Neural progenitor cell (in vitro differentiated cells): ENCODE measurements around the gene IL17C. TPM values are rescaled to one million over a fixed set of nuclear protein-coding genes. Genes with fewer than 3 reads are reported as not detected.

Experiments used
- DNase-seq: peaks from one replicate; pipeline ENCODE4 v3.0.0-alpha.2; 2016; ENCODE audit warnings: low spot score
- H2AFZ ChIP-seq: fragments of 200-600 bp; sonication (generic); replicated peaks from 2 replicates; pipeline ENCODE4 v1.6.1; 2016; ENCODE audit warnings: antibody characterized with exemption
- H3F3A ChIP-seq: fragments of 200-600 bp; sonication (generic); 2 replicates; pipeline ENCODE4 v1.6.1; 2016; ENCODE audit warnings: antibody characterized with exemption, low read depth
- H3K27ac ChIP-seq: fragments of 200-600 bp; sonication (generic); 2 replicates; pipeline ENCODE4 v1.5.1; 2016; ENCODE audit warnings: mild to moderate bottlenecking
- H3K27me3 ChIP-seq: fragments of 200-600 bp; sonication (generic); 2 replicates; pipeline ENCODE4 v1.6.1; 2016; ENCODE audit warnings: mild to moderate bottlenecking, moderate library complexity
- H3K36me3 ChIP-seq: fragments of 200-600 bp; sonication (generic); 2 replicates; pipeline ENCODE4 v1.5.1; 2016
- H3K4me1 ChIP-seq: fragments of 200-600 bp; sonication (generic); 2 replicates; pipeline ENCODE4 v1.6.1; 2016; ENCODE audit warnings: mixed run types
- H3K4me2 ChIP-seq: fragments of 200-600 bp; sonication (generic); 2 replicates; pipeline ENCODE4 v1.6.1; 2016
- H3K4me3 ChIP-seq: fragments of 200-600 bp; sonication (generic); 2 replicates; pipeline ENCODE4 v1.5.1; 2016
- H3K79me2 ChIP-seq: fragments of 200-600 bp; sonication (generic); 2 replicates; pipeline ENCODE4 v1.6.1; 2016; ENCODE audit warnings: low read depth
- H3K9ac ChIP-seq: fragments of 200-600 bp; sonication (generic); 2 replicates; pipeline ENCODE4 v1.6.1; 2016
- H3K9me3 ChIP-seq: fragments of 200-600 bp; sonication (generic); 2 replicates; pipeline ENCODE4 v1.5.1; 2016; ENCODE audit warnings: low read depth
- H4K20me1 ChIP-seq: fragments of 200-600 bp; sonication (generic); 2 replicates; pipeline ENCODE4 v1.6.1; 2016; ENCODE audit warnings: low read depth
- H3K27ac Mint-ChIP-seq: 3 replicates; pipeline ENCODE4 v1.8.0; 2021; ENCODE audit warnings: mixed read lengths
- H3K27me3 Mint-ChIP-seq: 2 replicates; pipeline ENCODE4 v1.8.0; 2022; ENCODE audit warnings: low read depth, mild to moderate bottlenecking, inconsistent platforms, moderate library complexity, mixed read lengths; ENCODE audit not compliant: insufficient read depth
- H3K36me3 Mint-ChIP-seq: 3 replicates; pipeline ENCODE4 v1.8.0; 2021; ENCODE audit warnings: mixed read lengths
- H3K4me1 Mint-ChIP-seq: 3 replicates; pipeline ENCODE4 v1.8.0; 2021; ENCODE audit warnings: mixed read lengths
- H3K4me3 Mint-ChIP-seq: 3 replicates; pipeline ENCODE4 v1.8.0; 2021; ENCODE audit warnings: mild to moderate bottlenecking, moderate library complexity, mixed read lengths
- H3K9me3 Mint-ChIP-seq: 3 replicates; pipeline ENCODE4 v1.8.0; 2020; ENCODE audit warnings: mixed read lengths
- CTCF ChIP-seq: fragments of 200-600 bp; sonication (generic); IDR thresholded peaks from 2 replicates; pipeline ENCODE4 v1.5.1; 2017; ENCODE audit warnings: antibody characterized with exemption, mild to moderate bottlenecking
- EZH2 ChIP-seq: fragments of 200-600 bp; sonication (generic); IDR thresholded peaks from 2 replicates; pipeline ENCODE4 v1.6.1; 2017; ENCODE audit warnings: antibody characterized with exemption, mild to moderate bottlenecking, moderate library complexity
- EZH2phosphoT487 ChIP-seq: fragments of 200-600 bp; sonication (generic); IDR thresholded peaks from 2 replicates; pipeline ENCODE4 v1.6.1; 2017; ENCODE audit warnings: antibody characterized with exemption
- total RNA-seq: library from RNA; depleted of rRNA; stranded (reverse); fragments of >200 nt; gene quantifications from 2 replicates; pipeline ENCODE4 v1.2.3, GENCODE V29; 2015; ENCODE audit warnings: low replicate concordance

The IL17C gene
- total RNA-seq, 1 donor from 2014 or later, result not detected

- no peaks in the 10 kb centered on the region for H3K9me3 Mint-ChIP-seq
- Histone ChIP-seq H3F3A (no peaks in the 10 kb centered on the region), H3K4me2 (no peak overlapping the region), H3K36me3 (no peaks in the 10 kb centered on the region), H3K9ac (no peak overlapping the region), H2AFZ (no peak overlapping the region), H3K79me2 (peaks cover 32% of the 10 kb centered on the region), H3K4me3 (no peak overlapping the region), H3K27ac (peak overlapping the region; percentile 46), H3K4me1 (no peaks in the 10 kb centered on the region), H3K9me3 (no peaks in the 10 kb centered on the region), H3K27me3 (no peaks in the 10 kb centered on the region), H4K20me1 (peaks cover 60% of the 10 kb centered on the region)
- H3K27me3 Mint-ChIP-seq, result peaks cover 2% of the 10 kb centered on the region
- H3K36me3 Mint-ChIP-seq, result peaks cover 11% of the 10 kb centered on the region
- H3K27ac Mint-ChIP-seq, result peak overlapping the region; percentile 25
- H3K4me3 Mint-ChIP-seq, result no peak overlapping the region
- H3K4me1 Mint-ChIP-seq, result peaks cover 11% of the 10 kb centered on the region
- TF ChIP-seq CTCF (no peak), EZH2phosphoT487 (no peak), EZH2 (no peak)
- no peak for DNase-seq
Measured at GRCh38 chr16:88618182-88618955, 20.0 kb upstream of the IL17C start.

- peak overlapping the region; percentile 46 for H3K27ac ChIP-seq
- no peak for TF ChIP-seq EZH2phosphoT487
- no peak for TF ChIP-seq EZH2
- TF ChIP-seq CTCF, result no peak
- Mint-ChIP-seq H3K4me1 (peaks cover 11% of the 10 kb centered on the region), H3K9me3 (no peaks in the 10 kb centered on the region), H3K4me3 (no peak overlapping the region), H3K36me3 (peaks cover 12% of the 10 kb centered on the region), H3K27me3 (peaks cover 2% of the 10 kb centered on the region), H3K27ac (peak overlapping the region; percentile 25)
- no peaks in the 10 kb centered on the region for H3K36me3 ChIP-seq
- H2AFZ ChIP-seq, result no peak overlapping the region
- no peak overlapping the region for H3K4me3 ChIP-seq
- no peaks in the 10 kb centered on the region for H3F3A ChIP-seq
- no peaks in the 10 kb centered on the region for H3K4me1 ChIP-seq
- no peak overlapping the region for H3K9ac ChIP-seq
- H3K27me3 ChIP-seq, result no peaks in the 10 kb centered on the region
- DNase-seq, result no peak
- no peak overlapping the region for H3K4me2 ChIP-seq
- peaks cover 53% of the 10 kb centered on the region for H4K20me1 ChIP-seq
- H3K79me2 ChIP-seq, result peaks cover 25% of the 10 kb centered on the region
- H3K9me3 ChIP-seq, result no peaks in the 10 kb centered on the region
Measured at GRCh38 chr16:88618956-88619667, 19.3 kb upstream of the IL17C start.

GRCh38 chr16:88619859-88620815 is 18.2 kb upstream of the IL17C start:
- H3K4me3 Mint-ChIP-seq, result no peak overlapping the region
- Histone ChIP-seq H3K36me3 (no peaks in the 10 kb centered on the region), H3K79me2 (peaks cover 20% of the 10 kb centered on the region), H2AFZ (no peak overlapping the region), H3F3A (no peaks in the 10 kb centered on the region), H3K4me3 (no peak overlapping the region), H3K9ac (no peak overlapping the region), H3K4me1 (no peaks in the 10 kb centered on the region), H3K9me3 (no peaks in the 10 kb centered on the region), H3K27ac (no peak overlapping the region), H3K4me2 (no peak overlapping the region), H4K20me1 (peaks cover 44% of the 10 kb centered on the region), H3K27me3 (no peaks in the 10 kb centered on the region)
- peaks cover 2% of the 10 kb centered on the region for H3K27me3 Mint-ChIP-seq
- peaks cover 12% of the 10 kb centered on the region for H3K36me3 Mint-ChIP-seq
- TF ChIP-seq EZH2, result no peak
- TF ChIP-seq CTCF, result no peak
- TF ChIP-seq EZH2phosphoT487, result no peak
- H3K4me1 Mint-ChIP-seq, result peaks cover 11% of the 10 kb centered on the region
- no peak for DNase-seq
- H3K27ac Mint-ChIP-seq, result no peak overlapping the region
- H3K9me3 Mint-ChIP-seq, result no peaks in the 10 kb centered on the region
